ENCODE measurements around the gene APOBEC3B. TPM values are rescaled to one million over a fixed set of nuclear protein-coding genes. Genes with fewer than 3 reads are reported as not detected.
A peak's percentile ranks its signal among the peaks of the same experiment; 100 is the strongest.
"Not testable (repeated sequence)": the region's sequence is repeated elsewhere in the genome, so short reads cannot be mapped to it uniquely, and the experiment has no call there.

The APOBEC3B gene
- total RNA-seq, 1 donor from 2014 or later, result 2.4 TPM

GRCh38 chr22:39040538-39041296 is 58.6 kb downstream of the APOBEC3B start, which contains the start of gene APOBEC3F:
Gene APOBEC3F (plus strand): TSS chr22:39040864. CDS start chr22:39040961, 97 bp downstream.
- DNase-seq (ENCODE audit: low spot score); H3K27me3 Mint-ChIP-seq (ENCODE audit: low read depth); H3K4me1 Mint-ChIP-seq (ENCODE audit: low read depth); H3K9me3 Mint-ChIP-seq (ENCODE audit: low read depth); H3K36me3 Mint-ChIP-seq (ENCODE audit: low read depth): not testable (repeated sequence)
- peak; percentile 36 for TF ChIP-seq CTCF (IDR thresholded peaks at IDR 0.05)
- peak within 1 kb of the TSS; percentile 75 for H3K4me3 Mint-ChIP-seq (ENCODE audit: unreplicated experiment)
- H3K27ac Mint-ChIP-seq (ENCODE audit: unreplicated experiment), result peak within 1 kb of the TSS; percentile 85

GRCh38 chr22:39041908-39042307 is 59.8 kb downstream of the APOBEC3B start:
- H3K4me1 Mint-ChIP-seq (ENCODE audit: low read depth), result peaks cover 9% of the 10 kb centered on the region
- no peak for DNase-seq (ENCODE audit: low spot score)
- no peak for TF ChIP-seq CTCF (IDR thresholded peaks at IDR 0.05)
- no peak overlapping the region for H3K27ac Mint-ChIP-seq (ENCODE audit: unreplicated experiment)
- no peak overlapping the region for H3K4me3 Mint-ChIP-seq (ENCODE audit: unreplicated experiment)
- H3K9me3 Mint-ChIP-seq (ENCODE audit: low read depth), result no peaks in the 10 kb centered on the region
- no peaks in the 10 kb centered on the region for H3K27me3 Mint-ChIP-seq (ENCODE audit: low read depth)
- H3K36me3 Mint-ChIP-seq (ENCODE audit: low read depth), result no peaks in the 10 kb centered on the region

Other genes starting within 250 kb of the APOBEC3B start
- 89.6 to 124 TPM (median 124 TPM) in 3 replicates for gene SUN2, start 226.3 kb upstream of the APOBEC3B start, total RNA-seq
- gene DNAL4, start 188.2 kb upstream of the APOBEC3B start, total RNA-seq, result 10.8 to 14.3 TPM (median 11.8 TPM) in 3 replicates
- 23.4 to 37.5 TPM (median 35.0 TPM) in 3 replicates for gene NPTXR, start 138.3 kb upstream of the APOBEC3B start, total RNA-seq
- 80.1 to 110 TPM (median 82.9 TPM) in 3 replicates for gene CBX6, start 110.1 kb upstream of the APOBEC3B start, total RNA-seq
- not detected in 3 replicates for gene APOBEC3A, start 24.7 kb upstream of the APOBEC3B start, total RNA-seq
- gene APOBEC3C, start 31.9 kb downstream of the APOBEC3B start, total RNA-seq, result 17.2 to 22.3 TPM (median 21.3 TPM) in 3 replicates
- gene APOBEC3D, start 38.8 kb downstream of the APOBEC3B start, total RNA-seq, result 0.37 to 0.79 TPM (median 0.44 TPM) in 3 replicates
- gene APOBEC3F, start 58.5 kb downstream of the APOBEC3B start, total RNA-seq, result 5.3 to 8.3 TPM (median 6.5 TPM) in 3 replicates
- 0.56 to 0.94 TPM (median 0.87 TPM) in 3 replicates for gene APOBEC3G, start 94.9 kb downstream of the APOBEC3B start, total RNA-seq
- not detected in 3 replicates for gene APOBEC3H, start 114.9 kb downstream of the APOBEC3B start, total RNA-seq
- gene CBX7, start 170.3 kb downstream of the APOBEC3B start, total RNA-seq, result 3.6 to 6.9 TPM (median 4.7 TPM) in 3 replicates

Data from chondrocyte (in vitro differentiated cells).